Trophoblast cell (in vitro differentiated cells and primary cell): Measurements from ENCODE around the gene ADGRF3.
A peak's percentile ranks its signal among the peaks of the same experiment; 100 is the strongest.

Experiments
- DNase-seq, 2 donors: peaks; one replicate each; pipeline ENCODE4 v3.0.0-alpha.2; 2016
- H2AFZ ChIP-seq: 2 replicates; pipeline ENCODE4 v1.6.1; 2013; ENCODE audit warnings: low read length, moderate library complexity, mild to moderate bottlenecking; ENCODE audit not compliant: insufficient read depth, poor library complexity
- H2AK5ac ChIP-seq: 2 replicates; pipeline ENCODE4 v1.6.1; 2013; ENCODE audit warnings: mild to moderate bottlenecking, low read length
- H2BK120ac ChIP-seq: 2 replicates; pipeline ENCODE4 v1.6.1; 2013; ENCODE audit warnings: low read length, mild to moderate bottlenecking, moderate library complexity; ENCODE audit not compliant: insufficient read depth, poor library complexity
- H2BK12ac ChIP-seq: 2 replicates; pipeline ENCODE4 v1.6.1; 2013; ENCODE audit warnings: mild to moderate bottlenecking, low read length, moderate library complexity
- H2BK5ac ChIP-seq: 2 replicates; pipeline ENCODE4 v1.6.1; 2013; ENCODE audit warnings: low read length, low read depth, moderate library complexity, mild to moderate bottlenecking; ENCODE audit not compliant: poor library complexity
- H3K14ac ChIP-seq: 2 replicates; pipeline ENCODE4 v1.6.1; 2013; ENCODE audit warnings: mild to moderate bottlenecking, low read length
- H3K18ac ChIP-seq: 2 replicates; pipeline ENCODE4 v1.6.1; 2013; ENCODE audit warnings: mild to moderate bottlenecking, low read length
- H3K23ac ChIP-seq: 2 replicates; pipeline ENCODE4 v1.6.1; 2013; ENCODE audit warnings: low read length
- H3K27ac ChIP-seq: 2 replicates; pipeline ENCODE4 v1.5.1; 2013; ENCODE audit warnings: low read depth, mild to moderate bottlenecking, inconsistent platforms, low read length, moderate library complexity
- H3K27me3 ChIP-seq: 2 replicates; pipeline ENCODE4 v1.6.1; 2013; ENCODE audit warnings: inconsistent platforms, mild to moderate bottlenecking, low read length, moderate library complexity; ENCODE audit not compliant: insufficient read depth
- H3K36me3 ChIP-seq, 2 experiments: 1 replicate in 1 of 2; 2 replicates in 1 of 2; pipeline ENCODE4 v1.6.1; 2013; ENCODE audit warnings: low read length in 2 of 2, mild to moderate bottlenecking in 2 of 2, moderate library complexity in 1 of 2; ENCODE audit not compliant: insufficient read depth in 2 of 2, control insufficient read depth in 1 of 2
- H3K4ac ChIP-seq: 2 replicates; pipeline ENCODE4 v1.6.1; 2013; ENCODE audit warnings: low read depth, mild to moderate bottlenecking, low read length, moderate library complexity
- H3K4me1 ChIP-seq, 2 experiments: 1 replicate in 1 of 2; 2 replicates in 1 of 2; pipeline ENCODE4 v1.6.1; 2013; ENCODE audit warnings: low read length in 2 of 2, mild to moderate bottlenecking in 2 of 2, moderate library complexity in 1 of 2; ENCODE audit not compliant: insufficient read depth in 2 of 2, control insufficient read depth in 1 of 2
- H3K4me2 ChIP-seq: 2 replicates; pipeline ENCODE4 v1.6.1; 2013; ENCODE audit warnings: inconsistent platforms, mild to moderate bottlenecking, low read length, moderate library complexity
- H3K4me3 ChIP-seq: 2 replicates; pipeline ENCODE4 v1.5.1; 2013; ENCODE audit warnings: mild to moderate bottlenecking, low read depth, low read length, inconsistent platforms
- H3K79me1 ChIP-seq: one replicate; pipeline ENCODE4 v1.6.1; 2013; ENCODE audit warnings: low read length
- H3K79me2 ChIP-seq: 2 replicates; pipeline ENCODE4 v1.6.1; 2013; ENCODE audit warnings: low read length, mild to moderate bottlenecking; ENCODE audit not compliant: control insufficient read depth, insufficient read depth, poor library complexity
- H3K9ac ChIP-seq: 2 replicates; pipeline ENCODE4 v1.6.1; 2013; ENCODE audit warnings: mild to moderate bottlenecking, low read length
- H3K9me3 ChIP-seq: 2 replicates; pipeline ENCODE4 v1.6.1; 2013; ENCODE audit warnings: low read depth, mild to moderate bottlenecking, control low read depth, inconsistent platforms, low read length; ENCODE audit not compliant: insufficient read depth
- H4K12ac ChIP-seq: 2 replicates; pipeline ENCODE4 v1.6.1; 2013; ENCODE audit warnings: low read depth, mild to moderate bottlenecking, low read length, moderate library complexity
- H4K8ac ChIP-seq: 2 replicates; pipeline ENCODE4 v1.6.1; 2013; ENCODE audit warnings: low read depth, mild to moderate bottlenecking, low read length, moderate library complexity
- H4K91ac ChIP-seq: one replicate; pipeline ENCODE4 v1.6.1; 2013; ENCODE audit warnings: low read depth, mild to moderate bottlenecking, low read length, moderate library complexity
- WGBS: extraction: QIAGEN DNeasy Blood & Tissue Kit; methylation state at CpG from one replicate; pipeline ENCODE4 v1.1.7; 2013; ENCODE audit warnings: missing lambda C conversion rate; ENCODE audit not compliant: insufficient read length, insufficient coverage; ENCODE audit errors: extremely low coverage; 5-methylcytosine and 5-hydroxymethylcytosine counted together

Gene ADGRF3

GRCh38 chr2:26345545-26346453 is 790 bp downstream of the ADGRF3 start, which contains the start of gene SELENOI:
SELENOI (plus strand) TSS chr2:26346143; CDS start chr2:26346233, 90 bp downstream.
- Histone ChIP-seq H3K14ac (peak within 1 kb of the TSS; percentile 94), H3K23ac (no peak within 1 kb of the TSS), H4K91ac (peak within 1 kb of the TSS; percentile 85), H3K27me3 (no peaks in the 10 kb centered on the region), H4K12ac (peak within 1 kb of the TSS; percentile 88), H2BK12ac (peak within 1 kb of the TSS; percentile 63), H3K9ac (peak within 1 kb of the TSS; percentile 86), H2AK5ac (peak within 1 kb of the TSS; percentile 50), H3K4me2 (peak within 1 kb of the TSS; percentile 82), H3K27ac (peak within 1 kb of the TSS; percentile 95), H3K9me3 (peaks cover 2% of the 10 kb centered on the region), H3K18ac (peak within 1 kb of the TSS; percentile 89), H3K4me1 (peaks cover 5 to 8% of the 10 kb centered on the region in 2 experiments), H2BK120ac (peak within 1 kb of the TSS; percentile 85), H3K79me1 (peaks cover 7% of the 10 kb centered on the region), H3K36me3 (no peaks in the 10 kb centered on the region), H2BK5ac (peak within 1 kb of the TSS; percentile 95), H3K4me3 (peak within 1 kb of the TSS; percentile 91), H3K4ac (peak within 1 kb of the TSS; percentile 57), H2AFZ (peak within 1 kb of the TSS; percentile 79), H3K79me2 (peaks cover 6% of the 10 kb centered on the region), H4K8ac (peak within 1 kb of the TSS; percentile 94)
- WGBS: no CpG with 5 or more reads among the region's 80 CpGs
- peak; percentile 99 to 100 for DNase-seq

- Histone ChIP-seq H4K8ac (peak overlapping the region; percentile 94), H3K18ac (peak overlapping the region; percentile 89), H2BK12ac (peak overlapping the region; percentile 63), H3K4ac (peak overlapping the region; percentile 57), H3K14ac (peak overlapping the region; percentile 94), H3K79me1 (peaks cover 7% of the 10 kb centered on the region), H2BK120ac (peak overlapping the region; percentile 85), H3K36me3 (no peaks in the 10 kb centered on the region), H2AK5ac (peak overlapping the region; percentile 50), H3K27me3 (no peaks in the 10 kb centered on the region), H3K79me2 (peaks cover 6% of the 10 kb centered on the region), H4K12ac (peak overlapping the region; percentile 88), H3K9ac (peak overlapping the region; percentile 59), H3K9me3 (peaks cover 2% of the 10 kb centered on the region), H3K4me3 (peak overlapping the region; percentile 81), H3K4me1 (peaks cover 5 to 8% of the 10 kb centered on the region in 2 experiments), H3K23ac (no peak overlapping the region), H2AFZ (peak overlapping the region; percentile 79), H3K4me2 (peak overlapping the region; percentile 82), H3K27ac (peak overlapping the region; percentile 95), H2BK5ac (peak overlapping the region; percentile 95), H4K91ac (peak overlapping the region; percentile 85)
- no CpG with 5 or more reads among the region's 9 CpGs for WGBS
- no peak for DNase-seq
Measured at GRCh38 chr2:26345283-26345544, 1.4 kb downstream of the ADGRF3 start.

GRCh38 chr2:26344581-26345282 is 1.9 kb downstream of the ADGRF3 start:
- Histone ChIP-seq H2AFZ (no peak overlapping the region), H4K12ac (peak overlapping the region; percentile 59), H3K4me3 (no peak overlapping the region), H3K18ac (no peak overlapping the region), H3K27ac (peak overlapping the region; percentile 95), H3K4ac (no peak overlapping the region), H2BK5ac (no peak overlapping the region), H2BK12ac (no peak overlapping the region), H3K9me3 (peaks cover 2% of the 10 kb centered on the region), H3K4me2 (peak overlapping the region; percentile 82), H3K4me1 (peaks cover 5 to 8% of the 10 kb centered on the region in 2 experiments), H2AK5ac (no peak overlapping the region), H3K79me1 (peaks cover 7% of the 10 kb centered on the region), H3K79me2 (peaks cover 6% of the 10 kb centered on the region), H3K9ac (peak overlapping the region; percentile 52), H4K91ac (no peak overlapping the region), H3K23ac (no peak overlapping the region), H3K36me3 (no peaks in the 10 kb centered on the region), H3K27me3 (no peaks in the 10 kb centered on the region), H4K8ac (peak overlapping the region; percentile 61), H3K14ac (peak overlapping the region; percentile 53), H2BK120ac (no peak overlapping the region)
- WGBS: no CpG with 5 or more reads among the region's 17 CpGs
- DNase-seq: peak; percentile 87 to 89

- Histone ChIP-seq H3K14ac (no peak overlapping the region), H3K27ac (peak overlapping the region; percentile 44), H3K27me3 (no peaks in the 10 kb centered on the region), H3K9ac (no peak overlapping the region), H3K18ac (no peak overlapping the region), H3K23ac (no peak overlapping the region), H3K79me1 (peaks cover 8% of the 10 kb centered on the region), H4K8ac (no peak overlapping the region), H4K12ac (no peak overlapping the region), H3K4ac (no peak overlapping the region), H2BK12ac (no peak overlapping the region), H2AFZ (no peak overlapping the region), H2BK5ac (no peak overlapping the region), H3K79me2 (peaks cover 4% of the 10 kb centered on the region), H3K4me3 (no peak overlapping the region), H2AK5ac (no peak overlapping the region), H2BK120ac (no peak overlapping the region), H3K4me1 (peaks cover 7 to 11% of the 10 kb centered on the region in 2 experiments), H4K91ac (no peak overlapping the region), H3K36me3 (no peaks in the 10 kb centered on the region), H3K4me2 (no peak overlapping the region), H3K9me3 (peaks cover 2% of the 10 kb centered on the region)
- peak; percentile 31 to 64 for DNase-seq
- no CpG with 5 or more reads among the region's 3 CpGs for WGBS
Measured at GRCh38 chr2:26340831-26341230, 5.8 kb downstream of the ADGRF3 start.
